GM19238 (cell line): ENCODE measurements around the gene NFXL1.
"Not testable (repeated sequence)": the region's sequence is repeated elsewhere in the genome, so short reads cannot be mapped to it uniquely, and the experiment has no call there.

Experiments used
- DNase-seq: peaks from one replicate; pipeline ENCODE4 v3.0.0; 2011; ENCODE audit warnings: low spot score; ENCODE audit not compliant: insufficient read length

NFXL1 gene

GRCh38 chr4:47914220-47914925 is at the start of gene NFXL1:
NFXL1 (minus strand) TSS chr4:47914583; CDS start chr4:47914203, 380 bp downstream.
- DNase-seq, result peak; percentile 86

- DNase-seq, result no peak
Observed at GRCh38 chr4:47954677-47955076, 40.3 kb upstream of the NFXL1 start.

GRCh38 chr4:47954245-47954644 is 39.9 kb upstream of the NFXL1 start:
- no peak for DNase-seq

- no peak for DNase-seq
Observed at GRCh38 chr4:47945930-47946726, 31.7 kb upstream of the NFXL1 start.

- DNase-seq, result no peak
Observed at GRCh38 chr4:47942081-47942819, 27.9 kb upstream of the NFXL1 start.

GRCh38 chr4:47939456-47939855 is 25.1 kb upstream of the NFXL1 start:
- no peak for DNase-seq

GRCh38 chr4:47936336-47936735 is 22.0 kb upstream of the NFXL1 start:
- no peak for DNase-seq

- DNase-seq, result no peak
Observed at GRCh38 chr4:47933840-47934239, 19.5 kb upstream of the NFXL1 start.

- no peak for DNase-seq
Observed at GRCh38 chr4:47930971-47931804, 16.8 kb upstream of the NFXL1 start.

- DNase-seq, result no peak
Observed at GRCh38 chr4:47929682-47930201, 15.4 kb upstream of the NFXL1 start.

GRCh38 chr4:47926667-47927258 is 12.4 kb upstream of the NFXL1 start:
- DNase-seq, result peak; percentile 12

GRCh38 chr4:47923261-47923608 is 8.9 kb upstream of the NFXL1 start:
- not testable (repeated sequence) for DNase-seq

- DNase-seq, result not testable (repeated sequence)
Observed at GRCh38 chr4:47922436-47923260, 8.3 kb upstream of the NFXL1 start.

GRCh38 chr4:47917163-47917562 is 2.8 kb upstream of the NFXL1 start:
- not testable (repeated sequence) for DNase-seq

GRCh38 chr4:47915378-47915777 is 995 bp upstream of the NFXL1 start:
- DNase-seq, result no peak

GRCh38 chr4:47914926-47915237 is 499 bp upstream of the NFXL1 start:
- peak; percentile 7 for DNase-seq

- DNase-seq, result peak; percentile 10
Observed at GRCh38 chr4:47913861-47914219, 543 bp downstream of the NFXL1 start.

- no peak for DNase-seq
Observed at GRCh38 chr4:47913330-47913729, 1.1 kb downstream of the NFXL1 start.

- no peak for DNase-seq
Observed at GRCh38 chr4:47907089-47907646, 7.2 kb downstream of the NFXL1 start.

- no peak for DNase-seq
Observed at GRCh38 chr4:47899639-47900038, 14.7 kb downstream of the NFXL1 start.
